ENCODE measurements around the gene PCYT1A. TPM values are rescaled to one million over a fixed set of nuclear protein-coding genes. Genes with fewer than 3 reads are reported as not detected.

The PCYT1A gene
- total and polyA plus RNA-seq, 2 of the 13 experiments (the other 11 are each of a cell fraction or from before 2014, with no cell fraction given): 26.4 to 45.3 TPM

DNA sequence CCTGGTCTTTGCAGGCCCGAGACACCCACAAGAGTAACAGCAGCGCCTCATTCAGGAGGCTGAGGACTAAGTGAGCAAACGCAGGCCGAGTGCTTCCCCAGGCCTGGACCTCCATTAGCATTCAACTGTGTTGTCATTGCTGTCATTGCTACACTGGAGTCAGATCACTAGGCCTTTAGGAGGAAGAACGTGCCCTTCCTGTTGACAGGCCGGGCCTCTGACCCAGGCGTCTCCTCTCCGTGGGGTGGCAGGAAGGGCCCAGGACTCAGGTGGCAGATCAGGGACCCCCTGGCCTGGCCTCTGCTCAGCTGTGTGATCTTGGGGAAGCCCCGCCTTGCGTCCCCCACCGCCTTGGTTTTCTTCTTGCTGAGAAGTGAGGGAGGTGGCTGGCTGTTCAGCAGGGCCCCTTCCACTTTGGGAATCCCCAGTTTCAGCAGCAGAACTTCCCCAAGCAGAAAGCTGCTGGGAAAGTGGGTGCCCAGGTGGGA, 95.4 kb downstream of the PCYT1A start (continued):
- no peak for TF ChIP-seq DNMT1 (CRISPR knock-in tag; IDR thresholded peaks at IDR 0.05)
- TF ChIP-seq NR2C2 (CRISPR knock-in tag; IDR thresholded peaks at IDR 0.05; ENCODE audit: borderline replicate concordance): no peak
- no peak for TF ChIP-seq PPARG (CRISPR knock-in tag; conservative IDR thresholded peaks at IDR 0.05)
- TF ChIP-seq, protein P1, sequence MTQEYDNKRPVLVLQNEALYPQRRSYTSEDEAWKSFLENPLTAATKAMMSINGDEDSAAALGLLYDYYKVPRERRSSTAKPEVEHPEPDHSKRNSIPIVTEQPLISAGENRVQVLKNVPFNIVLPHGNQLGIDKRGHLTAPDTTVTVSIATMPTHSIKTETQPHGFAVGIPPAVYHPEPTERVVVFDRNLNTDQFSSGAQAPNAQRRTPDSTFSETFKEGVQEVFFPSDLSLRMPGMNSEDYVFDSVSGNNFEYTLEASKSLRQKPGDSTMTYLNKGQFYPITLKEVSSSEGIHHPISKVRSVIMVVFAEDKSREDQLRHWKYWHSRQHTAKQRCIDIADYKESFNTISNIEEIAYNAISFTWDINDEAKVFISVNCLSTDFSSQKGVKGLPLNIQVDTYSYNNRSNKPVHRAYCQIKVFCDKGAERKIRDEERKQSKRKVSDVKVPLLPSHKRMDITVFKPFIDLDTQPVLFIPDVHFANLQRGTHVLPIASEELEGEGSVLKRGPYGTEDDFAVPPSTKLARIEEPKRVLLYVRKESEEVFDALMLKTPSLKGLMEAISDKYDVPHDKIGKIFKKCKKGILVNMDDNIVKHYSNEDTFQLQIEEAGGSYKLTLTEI (CRISPR knock-in tag; conservative IDR thresholded peaks at IDR 0.05): no peak
- TF ChIP-seq STAG1 (CRISPR knock-in tag; IDR thresholded peaks at IDR 0.05): peak; percentile 55
- TF ChIP-seq TARDBP (CRISPR knock-in tag; IDR thresholded peaks at IDR 0.05): peak; percentile 47; the same call in 1 of the 2 replicates
- TF ChIP-seq KDM2A (CRISPR knock-in tag; IDR thresholded peaks at IDR 0.05; ENCODE audit: borderline replicate concordance, low read depth): 0 out of 2 replicates have a peak, but pooled peaks have one; percentile 20
- TF ChIP-seq TBL1XR1 (IDR thresholded peaks at IDR 0.05; ENCODE audit: borderline replicate concordance, low read length, partially characterized antibody): no peak
- TF ChIP-seq ZNF430 (CRISPR knock-in tag; IDR thresholded peaks at IDR 0.05): no peak
- peak; percentile 90 for TF ChIP-seq ZFX (CRISPR knock-in tag; IDR thresholded peaks at IDR 0.05; ENCODE audit: low read depth)
- no peak for TF ChIP-seq ATM (IDR thresholded peaks at IDR 0.05; ENCODE audit: borderline replicate concordance)
- TF ChIP-seq PHF20 (CRISPR knock-in tag; IDR thresholded peaks at IDR 0.05): no peak
- TF ChIP-seq PHF5A (CRISPR knock-in tag; IDR thresholded peaks at IDR 0.05; ENCODE audit: low read depth, unreplicated experiment): no peak
- TF ChIP-seq GLI4 (CRISPR knock-in tag; IDR thresholded peaks at IDR 0.05; ENCODE audit: borderline replicate concordance): no peak
- TF ChIP-seq, protein P2, sequence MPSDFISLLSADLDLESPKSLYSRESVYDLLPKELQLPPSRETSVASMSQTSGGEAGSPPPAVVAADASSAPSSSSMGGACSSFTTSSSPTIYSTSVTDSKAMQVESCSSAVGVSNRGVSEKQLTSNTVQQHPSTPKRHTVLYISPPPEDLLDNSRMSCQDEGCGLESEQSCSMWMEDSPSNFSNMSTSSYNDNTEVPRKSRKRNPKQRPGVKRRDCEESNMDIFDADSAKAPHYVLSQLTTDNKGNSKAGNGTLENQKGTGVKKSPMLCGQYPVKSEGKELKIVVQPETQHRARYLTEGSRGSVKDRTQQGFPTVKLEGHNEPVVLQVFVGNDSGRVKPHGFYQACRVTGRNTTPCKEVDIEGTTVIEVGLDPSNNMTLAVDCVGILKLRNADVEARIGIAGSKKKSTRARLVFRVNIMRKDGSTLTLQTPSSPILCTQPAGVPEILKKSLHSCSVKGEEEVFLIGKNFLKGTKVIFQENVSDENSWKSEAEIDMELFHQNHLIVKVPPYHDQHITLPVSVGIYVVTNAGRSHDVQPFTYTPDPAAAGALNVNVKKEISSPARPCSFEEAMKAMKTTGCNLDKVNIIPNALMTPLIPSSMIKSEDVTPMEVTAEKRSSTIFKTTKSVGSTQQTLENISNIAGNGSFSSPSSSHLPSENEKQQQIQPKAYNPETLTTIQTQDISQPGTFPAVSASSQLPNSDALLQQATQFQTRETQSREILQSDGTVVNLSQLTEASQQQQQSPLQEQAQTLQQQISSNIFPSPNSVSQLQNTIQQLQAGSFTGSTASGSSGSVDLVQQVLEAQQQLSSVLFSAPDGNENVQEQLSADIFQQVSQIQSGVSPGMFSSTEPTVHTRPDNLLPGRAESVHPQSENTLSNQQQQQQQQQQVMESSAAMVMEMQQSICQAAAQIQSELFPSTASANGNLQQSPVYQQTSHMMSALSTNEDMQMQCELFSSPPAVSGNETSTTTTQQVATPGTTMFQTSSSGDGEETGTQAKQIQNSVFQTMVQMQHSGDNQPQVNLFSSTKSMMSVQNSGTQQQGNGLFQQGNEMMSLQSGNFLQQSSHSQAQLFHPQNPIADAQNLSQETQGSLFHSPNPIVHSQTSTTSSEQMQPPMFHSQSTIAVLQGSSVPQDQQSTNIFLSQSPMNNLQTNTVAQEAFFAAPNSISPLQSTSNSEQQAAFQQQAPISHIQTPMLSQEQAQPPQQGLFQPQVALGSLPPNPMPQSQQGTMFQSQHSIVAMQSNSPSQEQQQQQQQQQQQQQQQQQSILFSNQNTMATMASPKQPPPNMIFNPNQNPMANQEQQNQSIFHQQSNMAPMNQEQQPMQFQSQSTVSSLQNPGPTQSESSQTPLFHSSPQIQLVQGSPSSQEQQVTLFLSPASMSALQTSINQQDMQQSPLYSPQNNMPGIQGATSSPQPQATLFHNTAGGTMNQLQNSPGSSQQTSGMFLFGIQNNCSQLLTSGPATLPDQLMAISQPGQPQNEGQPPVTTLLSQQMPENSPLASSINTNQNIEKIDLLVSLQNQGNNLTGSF (CRISPR knock-in tag; IDR thresholded peaks at IDR 0.05): no peak
- no peak for TF ChIP-seq ZNF136 (CRISPR knock-in tag; IDR thresholded peaks at IDR 0.05; ENCODE audit: low read depth)
- no peak for TF ChIP-seq ZNF605 (CRISPR knock-in tag; IDR thresholded peaks at IDR 0.05)
- no peak for TF ChIP-seq ZSCAN22 (CRISPR knock-in tag; IDR thresholded peaks at IDR 0.05)
- TF ChIP-seq CAMTA2 (CRISPR knock-in tag; IDR thresholded peaks at IDR 0.05; ENCODE audit: borderline replicate concordance): no peak
- 0 out of 2 replicates have a peak, but pooled peaks have one; percentile 39 for TF ChIP-seq ZFY (CRISPR knock-in tag; IDR thresholded peaks at IDR 0.05)
- TF ChIP-seq POLR2G (IDR thresholded peaks at IDR 0.05; ENCODE audit: low read depth, low read length): no peak
- no peak for TF ChIP-seq SSRP1 (CRISPR knock-in tag; IDR thresholded peaks at IDR 0.05)
- no peak for TF ChIP-seq ZNF207 (IDR thresholded peaks at IDR 0.05; ENCODE audit: borderline replicate concordance)
- no peak for TF ChIP-seq ZNF644 (CRISPR knock-in tag; IDR thresholded peaks at IDR 0.05; ENCODE audit: low read depth)
- no peak for TF ChIP-seq RBM22 (optimal IDR thresholded peaks at IDR 0.05; ENCODE audit: low read length)
